CD14-positive monocyte (primary cell): ENCODE results near the gene SSPN. TPM values are rescaled to one million over a fixed set of nuclear protein-coding genes. Genes with fewer than 3 reads are reported as not detected.
A peak's percentile ranks its signal among the peaks of the same experiment; 100 is the strongest.

Source experiments
- DNase-seq, 3 donors: peaks; one replicate each; pipeline ENCODE4 v3.0.0-alpha.2; 2011 to 2022
- H2AFZ ChIP-seq: 2 replicates; pipeline ENCODE4 v1.6.0; 2012; ENCODE audit warnings: mild to moderate bottlenecking, low read depth, low read length, inconsistent platforms; ENCODE audit not compliant: insufficient read depth, poor library complexity, severe bottlenecking
- H3K27ac ChIP-seq, 2 donors: 1 replicate in 1 of 2; 2 replicates in 1 of 2; pipeline ENCODE4 v1.5.1; 2012 to 2013; ENCODE audit warnings: low read length in 2 of 2, control low read depth in 1 of 2, inconsistent platforms in 1 of 2, low read depth in 1 of 2, mild to moderate bottlenecking in 1 of 2
- H3K27me3 ChIP-seq, 2 donors: one replicate each; pipeline versions ENCODE4 v1.6.0 to v1.6.1; 2011 to 2013; ENCODE audit warnings: low read length in 2 of 2; ENCODE audit not compliant: control insufficient read depth in 2 of 2, insufficient read depth in 2 of 2
- H3K36me3 ChIP-seq, 2 donors: replicated peaks in 1 of 2; 1 replicate in 1 of 2; 2 replicates in 1 of 2; pipeline versions ENCODE4 v1.5.1 to v1.6.1; 2012 to 2013; ENCODE audit warnings: low read length in 2 of 2, control low read depth in 1 of 2, inconsistent platforms in 1 of 2, mild to moderate bottlenecking in 1 of 2; ENCODE audit not compliant: insufficient read depth in 2 of 2, control insufficient read depth in 1 of 2
- H3K4me1 ChIP-seq, 2 donors: 1 replicate in 1 of 2; 2 replicates in 1 of 2; pipeline versions ENCODE4 v1.5.1 to v1.6.1; 2012 to 2013; ENCODE audit warnings: low read length in 2 of 2, control low read depth in 1 of 2, inconsistent platforms in 1 of 2, mild to moderate bottlenecking in 1 of 2, moderate library complexity in 1 of 2; ENCODE audit not compliant: insufficient read depth in 2 of 2, control insufficient read depth in 1 of 2
- H3K4me2 ChIP-seq: replicated peaks from 2 replicates; pipeline ENCODE3; 2012; ENCODE audit warnings: low read length, moderate library complexity, mild to moderate bottlenecking; ENCODE audit not compliant: poor library complexity, severe bottlenecking; ENCODE audit errors: extremely low read depth
- H3K4me3 ChIP-seq, 3 experiments: fragments of 200-600 bp in 1 of 3; sonication (generic) in 1 of 3; replicated peaks in 1 of 3; 1 replicate in 2 of 3; 2 replicates in 1 of 3; pipeline ENCODE4 v1.5.1; 2011 to 2013; ENCODE audit warnings: low read length in 3 of 3, mild to moderate bottlenecking in 3 of 3, control low read depth in 2 of 3, low read depth in 2 of 3, inconsistent platforms in 1 of 3, moderate library complexity in 1 of 3
- H3K79me2 ChIP-seq: 2 replicates; pipeline ENCODE4 v1.6.0; 2012; ENCODE audit warnings: mild to moderate bottlenecking, control low read depth, inconsistent platforms, low read length, moderate library complexity; ENCODE audit not compliant: insufficient read depth
- H3K9ac ChIP-seq: 2 replicates; pipeline ENCODE4 v1.6.0; 2017; ENCODE audit warnings: low read length, mild to moderate bottlenecking; ENCODE audit not compliant: insufficient read depth, poor library complexity, severe bottlenecking
- H3K9me3 ChIP-seq, 2 donors: replicated peaks in 1 of 2; 1 replicate in 1 of 2; 2 replicates in 1 of 2; pipeline versions ENCODE4 v1.5.1 to v1.6.1; 2012 to 2013; ENCODE audit warnings: low read length in 2 of 2, control low read depth in 1 of 2; ENCODE audit not compliant: control insufficient read depth in 1 of 2, insufficient read depth in 1 of 2
- H4K20me1 ChIP-seq: 2 replicates; pipeline ENCODE4 v1.6.0; 2012; ENCODE audit warnings: mild to moderate bottlenecking, low read length, control low read depth, moderate library complexity; ENCODE audit not compliant: insufficient read depth
- H3K27ac Mint-ChIP-seq, 7 donors: one replicate each; pipeline ENCODE4 v1.8.0; 2020; ENCODE audit warnings: mild to moderate bottlenecking in 7 of 7, mixed read lengths in 7 of 7, moderate library complexity in 6 of 7, inconsistent platforms in 2 of 7
- H3K27me3 Mint-ChIP-seq, 3 donors: one replicate each; pipeline ENCODE4 v1.8.0; 2021 to 2022; ENCODE audit warnings: low read depth in 3 of 3, mild to moderate bottlenecking in 3 of 3, mixed read lengths in 3 of 3, moderate library complexity in 3 of 3, inconsistent platforms in 1 of 3
- H3K36me3 Mint-ChIP-seq, 2 donors: one replicate each; pipeline ENCODE4 v1.8.0; 2020; ENCODE audit warnings: mixed read lengths in 2 of 2, inconsistent platforms in 1 of 2, mild to moderate bottlenecking in 1 of 2
- H3K4me1 Mint-ChIP-seq: one replicate; pipeline ENCODE4 v1.8.0; 2020; ENCODE audit warnings: mild to moderate bottlenecking, mixed read lengths
- H3K4me3 Mint-ChIP-seq, 2 donors: one replicate each; pipeline ENCODE4 v1.8.0; 2020; ENCODE audit warnings: mild to moderate bottlenecking in 2 of 2, mixed read lengths in 2 of 2, moderate library complexity in 1 of 2
- H3K9me3 Mint-ChIP-seq, 7 donors: one replicate each; pipeline ENCODE4 v1.8.0; 2020 to 2022; ENCODE audit warnings: mixed read lengths in 7 of 7, mild to moderate bottlenecking in 6 of 7, moderate library complexity in 6 of 7, inconsistent platforms in 2 of 7
- CTCF ChIP-seq: fragments of 200-600 bp; IDR thresholded peaks from one replicate; pipeline ENCODE4 v1.8.0; 2022; ENCODE audit warnings: antibody characterized with exemption, mild to moderate bottlenecking
- WGBS: methylation state at CpG from one replicate; pipeline ENCODE4 v1.1.5; 2013; ENCODE audit warnings: missing lambda C conversion rate; ENCODE audit not compliant: insufficient coverage; 5-methylcytosine and 5-hydroxymethylcytosine counted together
- intact Hi-C, 2 donors: fragments of 100-400 bp; cut with micrococcal nuclease; formaldehyde crosslinking; loops; one replicate each; pipeline versions ENCODE4 v1.15.0 to v1.15.1; 2023
- polyA plus RNA-seq, 3 donors: library from polyadenylated mRNA; depleted of rRNA in 1 of 3; unstranded in 2 of 3; stranded (reverse) in 1 of 3; fragments of 300-500 nt in 2 of 3; fragments of >200 nt in 1 of 3; fragmentation: Illumina TruSeq in 2 of 3; gene quantifications; 1 replicate in 2 of 3; 2 replicates in 1 of 3; pipeline ENCODE4 v1.2.3, GENCODE V29; 2012 to 2021

SSPN gene
- polyA plus RNA-seq, 3 donors, result 0.15 TPM; not detected in 2

GRCh38 chr12:26275313-26276131 lies 80.1 kb downstream of the SSPN start:
- no peak for TF ChIP-seq CTCF
- peak overlapping the region in 1 of 3 experiments; percentile 15 for H3K4me3 ChIP-seq
- peak in 2 of 3 donors; percentile 32 to 33 for DNase-seq
- peak overlapping the region; percentile 52 for H3K9ac ChIP-seq
- H3K9me3 ChIP-seq, result no peaks in the 10 kb centered on the region
- peak overlapping the region; percentile 30 for H3K4me2 ChIP-seq
- H3K36me3 ChIP-seq, result no peaks in the 10 kb centered on the region
- Mint-ChIP-seq H3K27ac (peak overlapping the region; percentile 94 to 99 (median 97)), H3K9me3 (peaks cover 0 to 2% (median 0%) of the 10 kb centered on the region in 7 donors), H3K4me1 (peaks cover 55% of the 10 kb centered on the region), H3K27me3 (peaks cover 0 to 3% (median 2%) of the 10 kb centered on the region in 3 donors), H3K4me3 (peak overlapping the region; percentile 6 to 67), H3K36me3 (peaks cover 2 to 3% of the 10 kb centered on the region in 2 donors)
- H2AFZ ChIP-seq, result peak overlapping the region; percentile 75
- 47% methylated on average over 8 of the region's 11 CpGs for WGBS
- no peaks in the 10 kb centered on the region for H3K79me2 ChIP-seq
- H3K27ac ChIP-seq, result peak overlapping the region; percentile 69 to 90
- H3K27me3 ChIP-seq, result no peaks in the 10 kb centered on the region
- no peaks in the 10 kb centered on the region for H4K20me1 ChIP-seq
- peaks cover 42 to 50% of the 10 kb centered on the region in 2 donors for H3K4me1 ChIP-seq
- intact Hi-C loops, result loop anchor here in 1 of 2 donors (2.0 to 10.0 kb wide), 3 partner anchors 23 to 199 kb away; partner anchors contain the start of gene BHLHE41

GRCh38 chr12:26276709-26277108 lies 81.3 kb downstream of the SSPN start:
- H3K4me1 Mint-ChIP-seq, result peaks cover 54% of the 10 kb centered on the region
- peaks cover 2 to 3% of the 10 kb centered on the region in 2 donors for H3K36me3 Mint-ChIP-seq
- no peak overlapping the region for H3K27ac ChIP-seq
- H3K4me3 ChIP-seq, result no peak overlapping the region
- no peaks in the 10 kb centered on the region for H3K36me3 ChIP-seq
- no peaks in the 10 kb centered on the region for H3K79me2 ChIP-seq
- peaks cover 0 to 2% (median 0%) of the 10 kb centered on the region in 7 donors for H3K9me3 Mint-ChIP-seq
- H3K9me3 ChIP-seq, result no peaks in the 10 kb centered on the region
- no peak for TF ChIP-seq CTCF
- no peak overlapping the region for H3K4me2 ChIP-seq
- H3K9ac ChIP-seq, result no peak overlapping the region
- H3K27ac Mint-ChIP-seq, result peak overlapping the region in 2 of 7 donors; percentile 52 to 56
- no CpG with 5 or more reads among the region's 2 CpGs for WGBS
- intact Hi-C loops, result loop anchor here in 1 of 2 donors (10.0 kb wide), 2 partner anchors 152 to 198 kb away; partner anchors contain the start of gene BHLHE41
- H3K4me3 Mint-ChIP-seq, result no peak overlapping the region
- no peaks in the 10 kb centered on the region for H3K27me3 ChIP-seq
- peaks cover 0 to 3% (median 2%) of the 10 kb centered on the region in 3 donors for H3K27me3 Mint-ChIP-seq
- H2AFZ ChIP-seq, result no peak overlapping the region
- peak in 2 of 3 donors; percentile 24 to 63 for DNase-seq
- peaks cover 42 to 50% of the 10 kb centered on the region in 2 donors for H3K4me1 ChIP-seq
- no peaks in the 10 kb centered on the region for H4K20me1 ChIP-seq
